Measurements from ENCODE around the gene MYPOP.
"Not testable (repeated sequence)": the region's sequence is repeated elsewhere in the genome, so short reads cannot be mapped to it uniquely, and the experiment has no call there.

MYPOP gene

DNA sequence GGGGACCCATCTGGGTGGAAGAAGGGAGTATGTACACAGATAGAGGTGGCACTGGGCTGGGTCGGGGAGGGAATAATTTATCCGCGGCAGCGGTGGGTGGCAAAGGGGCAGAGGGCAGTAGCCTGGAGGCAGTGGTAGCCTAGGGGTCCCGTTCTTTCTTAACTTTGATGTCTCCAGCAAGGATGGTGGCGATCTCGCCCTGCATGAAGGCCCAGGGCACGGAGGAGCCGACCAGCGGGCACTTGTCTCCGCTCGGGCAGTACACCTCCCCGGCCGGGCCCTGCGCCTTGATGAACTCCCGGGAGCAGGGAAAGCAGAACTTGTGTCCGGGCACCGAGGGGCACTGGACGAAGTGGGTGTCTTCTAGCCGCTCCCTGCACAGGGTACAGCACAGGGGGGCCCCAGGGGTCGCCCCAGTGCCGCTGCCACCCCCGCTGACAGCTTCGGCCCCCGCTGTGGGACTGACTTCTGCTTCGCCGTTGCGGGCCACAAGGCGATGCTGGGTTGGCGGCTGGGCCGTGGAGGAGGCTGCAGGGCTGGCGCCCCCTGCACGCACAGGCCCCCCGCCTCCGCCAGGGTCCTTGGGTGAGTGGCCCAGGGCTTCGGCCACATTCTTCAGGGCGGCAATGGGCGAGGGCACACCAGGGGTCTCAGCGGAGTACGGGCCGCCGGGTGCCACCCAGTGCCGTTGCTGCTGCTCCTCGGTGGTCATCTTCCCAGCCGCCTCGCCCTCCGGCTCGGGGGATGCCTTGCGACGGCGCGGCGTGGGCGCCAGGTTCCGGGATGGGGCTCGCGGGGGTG is 18.3 kb downstream of the MYPOP start:
- DNase-seq (ENCODE audit: low read depth), result no peak

DNA sequence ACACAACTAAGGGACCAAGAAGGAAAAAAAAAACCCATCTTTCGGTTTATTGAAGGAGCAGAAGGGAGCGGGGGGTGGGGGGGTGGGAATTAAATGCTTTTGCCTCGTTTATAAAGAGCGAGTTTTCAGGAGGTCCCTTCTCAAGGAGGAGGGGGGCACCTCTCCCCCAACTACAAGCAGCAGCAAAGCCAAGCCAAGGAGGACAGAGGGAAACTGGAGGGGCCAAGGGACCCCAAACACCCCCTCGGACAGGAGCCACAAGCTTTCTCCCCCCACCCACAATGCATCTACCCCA is 18.9 kb downstream of the MYPOP start:
- DNase-seq (ENCODE audit: low read depth), result no peak

DNA sequence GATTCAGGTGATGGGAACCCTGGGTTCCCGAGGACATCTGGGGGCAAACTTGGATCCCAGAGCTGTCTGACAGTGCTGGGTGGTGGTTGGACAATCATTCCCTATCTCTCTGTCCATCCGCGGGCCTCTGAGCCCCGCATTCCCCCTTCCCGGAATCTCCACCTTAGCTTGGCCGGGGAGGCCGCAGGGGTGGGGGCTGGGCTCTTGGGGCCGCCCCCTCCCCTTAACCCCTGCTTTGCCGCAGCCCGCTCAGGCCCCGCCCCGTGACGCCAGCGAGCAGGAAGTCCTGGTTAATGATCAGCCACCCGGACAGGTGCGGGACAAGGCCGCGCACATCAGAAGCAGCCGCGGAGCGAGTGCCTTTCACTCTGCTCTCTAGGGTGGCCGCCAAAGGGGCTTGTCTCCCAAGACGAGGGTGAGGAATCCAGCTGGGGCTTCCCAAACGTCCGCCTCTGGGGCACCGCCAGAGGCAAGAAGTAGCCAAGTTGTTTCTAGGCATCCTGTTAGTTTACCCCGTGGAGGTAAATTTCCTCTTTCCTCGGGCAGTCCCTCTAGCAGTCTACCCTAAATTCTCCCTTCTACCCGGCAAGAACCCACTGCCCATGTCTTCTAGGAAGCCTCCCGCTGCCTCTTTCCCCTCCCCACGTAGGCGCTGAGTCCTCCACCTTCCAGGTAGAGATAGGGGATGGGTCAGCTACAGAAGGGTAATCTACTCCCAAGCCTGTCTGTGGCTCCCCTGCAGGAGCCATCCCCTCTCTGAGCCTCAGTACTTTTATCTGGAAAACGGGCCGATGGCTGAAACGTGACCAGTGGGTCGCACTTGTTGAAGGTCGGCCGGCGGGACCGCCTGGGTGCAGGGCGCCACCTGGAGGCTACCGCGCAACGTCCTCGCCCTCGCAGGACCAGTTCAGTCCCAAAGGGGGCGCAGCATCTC is 19.5 kb downstream of the MYPOP start:
- no peak for DNase-seq (ENCODE audit: low read depth)

DNA sequence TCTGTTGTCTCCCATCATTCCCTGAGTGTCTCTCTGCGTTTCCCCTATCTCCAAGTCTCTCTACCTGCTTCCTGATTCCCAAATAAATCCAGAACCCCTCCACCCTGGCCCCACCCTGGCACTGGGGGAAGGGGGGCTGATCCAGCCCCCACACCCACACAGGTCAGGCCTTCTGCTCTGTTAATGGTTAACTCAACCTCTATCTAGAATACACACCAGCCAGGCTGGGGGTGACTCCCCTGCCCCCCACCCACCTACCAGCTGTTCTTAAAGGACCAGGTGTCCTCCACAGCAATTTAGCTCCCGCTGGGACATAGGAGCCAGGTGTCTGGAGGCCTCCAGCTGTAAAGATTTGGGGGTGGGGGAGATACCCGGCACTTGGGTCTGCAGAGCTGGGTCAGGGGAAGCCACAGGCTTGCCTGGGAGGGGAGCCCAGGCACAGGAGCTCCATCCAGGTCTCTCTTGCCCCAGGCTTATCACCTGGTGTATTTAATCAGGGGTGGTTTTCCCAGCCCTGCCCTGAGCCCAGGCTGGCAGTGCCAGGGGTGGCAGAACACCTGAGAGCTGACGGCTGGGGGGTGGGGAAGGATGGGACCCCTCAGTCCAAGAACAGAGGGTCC is 20.4 kb downstream of the MYPOP start:
- no peak for DNase-seq (ENCODE audit: low read depth)

DNA sequence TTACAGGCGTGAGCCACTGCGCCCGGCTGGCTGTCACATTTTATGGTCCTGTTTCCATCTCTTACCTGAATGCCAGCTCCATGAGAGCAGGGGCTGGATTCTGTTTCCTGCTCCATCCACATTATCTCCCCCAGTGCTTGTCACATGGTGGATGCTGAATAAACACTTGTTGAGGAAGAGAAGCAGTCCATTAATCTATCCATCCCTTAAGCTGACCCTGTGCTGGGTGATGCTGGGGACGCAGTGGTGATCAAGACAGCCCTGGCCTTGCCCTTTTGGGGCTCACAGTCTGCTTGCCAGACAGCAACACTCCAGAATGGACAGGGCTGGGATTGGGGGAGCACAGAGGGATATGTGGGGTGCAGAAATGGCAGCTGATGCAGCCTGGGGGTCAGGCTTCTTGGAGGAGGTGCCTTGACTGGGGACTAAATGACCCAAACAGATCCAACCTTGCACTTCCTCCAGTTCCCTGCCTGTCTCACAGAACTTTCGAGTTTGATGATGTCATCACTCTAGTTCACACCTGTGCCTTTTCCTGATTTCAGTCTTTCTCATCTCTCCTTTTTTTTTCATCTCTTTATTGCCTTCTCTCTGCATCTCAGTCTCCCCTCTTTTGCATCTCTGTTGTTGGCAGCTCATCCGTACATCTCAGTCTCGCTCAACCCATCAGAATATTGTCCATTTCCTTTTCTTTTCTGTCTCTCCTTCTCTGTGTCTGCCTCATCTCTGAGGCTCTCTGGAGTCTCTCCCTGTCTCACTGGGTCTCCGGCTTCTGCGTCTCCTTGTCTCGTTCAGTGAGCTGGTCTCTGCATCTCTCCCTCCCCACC is 21.1 kb downstream of the MYPOP start:
- DNase-seq (ENCODE audit: low read depth), result no peak

DNA sequence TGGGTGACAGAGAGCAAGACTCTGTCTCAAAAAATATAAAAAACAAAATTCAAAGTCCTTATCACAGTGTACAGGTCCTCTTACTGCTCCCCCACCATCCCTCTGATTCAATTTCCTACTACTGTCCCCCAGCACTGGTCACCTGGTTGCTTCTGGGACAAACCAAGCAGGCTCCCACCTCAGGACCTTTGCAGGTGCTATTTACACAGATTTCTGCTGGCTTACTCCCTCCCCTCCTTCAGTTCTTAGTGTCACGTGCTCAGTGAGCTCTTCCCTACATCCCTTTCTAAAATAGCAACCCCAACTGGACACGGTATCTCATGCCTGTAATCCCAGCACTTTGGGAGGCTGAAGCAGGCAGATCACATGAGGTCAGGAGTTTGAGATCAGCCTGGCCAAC is 22.4 kb downstream of the MYPOP start:
- no peak for DNase-seq (ENCODE audit: low read depth)

DNA sequence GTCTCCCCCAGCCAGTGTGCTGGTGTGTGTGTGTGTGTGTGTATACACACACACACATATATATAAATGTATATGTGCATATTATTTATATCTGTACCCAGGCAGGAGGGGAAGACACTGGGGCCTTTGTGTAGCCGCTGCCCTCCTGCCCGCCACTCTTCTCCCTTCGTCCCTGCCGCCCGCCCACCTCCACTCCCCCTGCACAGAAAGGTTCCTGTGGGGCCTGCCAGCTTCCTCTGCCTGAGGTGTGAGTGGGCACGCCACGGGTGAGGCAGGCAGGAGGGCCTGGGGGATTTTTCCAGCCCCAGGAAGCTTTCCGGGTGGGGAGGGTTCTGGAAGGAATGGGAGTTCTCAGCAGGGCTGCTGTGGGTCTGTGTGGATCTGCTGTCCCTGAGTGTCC is 23.4 kb downstream of the MYPOP start:
- DNase-seq (ENCODE audit: low read depth), result no peak

DNA sequence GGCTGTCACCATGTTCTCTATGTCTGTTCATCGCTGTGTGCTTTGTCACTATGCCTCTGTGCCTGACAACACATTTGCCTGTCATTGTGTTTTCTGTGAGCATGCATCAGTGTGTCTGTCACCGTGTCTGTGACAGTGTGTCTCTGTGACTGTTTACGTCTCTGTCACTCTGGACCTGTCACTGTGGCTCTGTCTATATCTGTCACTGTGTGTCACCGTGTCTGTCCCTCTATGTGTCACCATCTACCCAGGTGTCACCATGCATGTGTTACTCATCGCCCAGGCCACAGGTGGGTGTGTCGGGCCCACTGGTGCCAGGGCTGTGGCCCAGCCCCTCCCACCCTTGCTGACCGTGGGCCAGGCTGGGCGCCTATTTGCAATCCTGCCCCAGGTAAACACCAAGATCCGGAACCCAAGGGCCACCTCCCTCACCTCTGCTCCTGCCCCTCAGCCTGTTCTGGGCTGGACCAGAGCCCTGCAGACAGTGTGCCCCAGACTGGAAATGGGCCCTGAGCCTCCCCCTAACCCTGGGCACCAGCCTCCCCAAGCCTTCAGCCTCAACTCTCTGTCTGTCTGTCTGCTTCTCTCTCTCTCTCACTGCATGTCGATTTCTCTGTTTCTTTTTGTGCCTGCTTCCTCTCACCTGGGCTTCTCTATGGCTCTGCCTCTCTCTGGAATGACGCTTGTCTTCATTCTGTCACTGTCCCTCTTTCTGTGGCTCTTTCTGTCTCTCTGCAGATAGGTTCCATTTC is 24.2 kb downstream of the MYPOP start:
- DNase-seq (ENCODE audit: low read depth), result no peak

DNA sequence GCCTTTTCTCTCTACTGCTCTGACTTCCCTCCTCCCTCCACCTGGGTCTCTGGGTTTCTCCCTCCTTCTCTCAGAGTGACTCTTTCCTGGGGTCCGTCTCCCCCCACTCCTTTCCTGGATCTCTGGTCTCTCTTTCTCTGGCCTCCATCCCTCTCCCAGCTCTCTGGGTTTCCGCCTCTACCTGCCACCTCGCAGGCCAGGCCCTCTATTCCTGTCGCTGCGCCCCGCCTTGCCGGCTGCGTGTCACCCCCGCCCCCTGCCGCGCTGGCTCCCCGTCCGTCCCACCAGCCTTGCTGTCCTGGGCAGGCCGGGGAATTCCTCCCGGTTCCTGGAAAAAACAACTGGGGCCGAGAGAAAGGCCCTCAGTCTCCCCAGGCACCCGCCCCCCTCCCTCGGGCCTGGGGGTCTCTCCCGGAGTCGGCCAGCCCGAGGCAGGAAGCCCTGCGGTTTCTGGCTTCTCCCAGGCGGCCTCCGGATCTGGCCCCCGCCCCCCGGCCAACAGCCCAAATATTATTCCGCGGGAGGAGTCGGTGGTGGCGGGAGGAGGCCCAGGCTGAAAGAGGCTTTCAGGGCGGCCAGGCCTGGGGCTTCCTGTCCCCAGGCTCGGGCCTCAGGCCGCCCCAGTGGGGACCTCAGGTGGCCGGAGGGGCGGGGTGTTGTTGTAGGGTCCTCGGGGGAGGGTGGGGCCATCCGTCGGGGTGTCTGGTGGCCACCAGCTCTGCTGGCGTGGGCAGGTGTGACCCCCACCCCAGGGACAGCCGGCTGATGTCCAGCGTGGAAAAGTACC is 25.8 kb downstream of the MYPOP start:
- DNase-seq (ENCODE audit: low read depth), result no peak

DNA sequence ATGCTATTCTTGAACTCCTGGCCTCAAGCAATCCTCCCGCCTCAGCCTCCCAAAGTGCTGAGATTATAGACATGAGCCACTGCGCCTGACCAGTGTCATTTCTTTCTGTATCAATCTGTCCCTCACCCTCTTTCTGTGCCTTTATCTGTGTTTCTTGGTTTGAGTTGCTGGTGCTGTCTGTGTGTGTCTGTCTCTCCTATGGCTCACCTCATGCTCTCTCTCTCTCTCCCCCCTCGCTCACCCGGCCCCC is 26.3 kb downstream of the MYPOP start:
- no peak for DNase-seq (ENCODE audit: low read depth)

DNA sequence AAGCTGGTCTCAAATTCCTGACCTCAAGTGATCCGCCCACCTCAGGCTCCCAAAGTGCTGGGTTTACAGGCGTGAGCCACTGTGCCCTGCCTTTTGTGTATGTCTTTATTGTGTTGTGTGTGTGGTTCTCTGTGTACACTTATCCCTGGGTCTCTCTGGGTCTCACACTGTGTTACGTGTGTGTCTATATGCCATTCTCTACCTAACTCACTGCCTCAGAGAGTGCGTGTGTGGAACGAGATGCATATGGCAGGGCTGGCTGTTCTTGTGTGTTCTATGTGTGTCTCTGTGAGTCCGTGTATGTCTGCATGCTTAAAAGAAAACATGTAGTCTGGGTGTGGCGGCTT is 27.8 kb downstream of the MYPOP start:
- DNase-seq (ENCODE audit: low read depth), result no peak

DNA sequence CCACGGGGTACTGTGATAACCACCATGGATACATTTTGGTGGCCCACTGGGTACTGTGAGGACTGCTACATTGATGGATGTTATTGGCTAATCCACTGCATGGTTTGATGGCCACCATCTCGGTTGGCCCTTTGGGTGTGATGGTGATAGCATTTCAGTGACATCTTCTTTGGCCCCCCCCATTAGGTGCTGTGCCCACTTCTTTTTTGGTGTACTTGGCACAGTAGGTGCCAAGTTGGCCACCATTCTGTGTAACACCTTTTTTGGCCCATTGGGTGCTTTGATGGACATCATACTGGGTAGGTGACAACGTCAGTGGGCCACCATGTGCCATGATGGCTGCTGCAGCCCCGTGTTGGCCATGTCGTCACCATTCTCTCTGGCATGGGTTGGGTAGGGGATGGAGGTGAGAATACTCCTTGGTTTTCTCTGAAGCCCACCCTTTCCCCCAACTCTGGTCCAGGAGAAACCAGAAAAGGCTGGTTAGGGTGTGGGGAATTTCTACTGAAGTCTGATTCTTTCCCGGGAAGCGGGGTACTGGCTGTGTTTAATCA is 29.1 kb downstream of the MYPOP start:
- DNase-seq (ENCODE audit: low read depth), result no peak

DNA sequence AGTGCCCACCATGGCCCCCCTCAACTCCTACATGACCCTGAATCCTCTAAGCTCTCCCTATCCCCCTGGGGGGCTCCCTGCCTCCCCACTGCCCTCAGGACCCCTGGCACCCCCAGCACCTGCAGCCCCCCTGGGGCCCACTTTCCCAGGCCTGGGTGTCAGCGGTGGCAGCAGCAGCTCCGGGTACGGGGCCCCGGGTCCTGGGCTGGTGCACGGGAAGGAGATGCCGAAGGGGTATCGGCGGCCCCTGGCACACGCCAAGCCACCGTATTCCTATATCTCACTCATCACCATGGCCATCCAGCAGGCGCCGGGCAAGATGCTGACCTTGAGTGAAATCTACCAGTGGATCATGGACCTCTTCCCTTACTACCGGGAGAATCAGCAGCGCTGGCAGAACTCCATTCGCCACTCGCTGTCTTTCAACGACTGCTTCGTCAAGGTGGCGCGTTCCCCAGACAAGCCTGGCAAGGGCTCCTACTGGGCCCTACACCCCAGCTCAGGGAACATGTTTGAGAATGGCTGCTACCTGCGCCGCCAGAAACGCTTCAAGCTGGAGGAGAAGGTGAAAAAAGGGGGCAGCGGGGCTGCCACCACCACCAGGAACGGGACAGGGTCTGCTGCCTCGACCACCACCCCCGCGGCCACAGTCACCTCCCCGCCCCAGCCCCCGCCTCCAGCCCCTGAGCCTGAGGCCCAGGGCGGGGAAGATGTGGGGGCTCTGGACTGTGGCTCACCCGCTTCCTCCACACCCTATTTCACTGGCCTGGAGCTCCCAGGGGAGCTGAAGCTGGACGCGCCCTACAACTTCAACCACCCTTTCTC is 30.1 kb downstream of the MYPOP start:
- no peak for DNase-seq (ENCODE audit: low read depth)

DNA sequence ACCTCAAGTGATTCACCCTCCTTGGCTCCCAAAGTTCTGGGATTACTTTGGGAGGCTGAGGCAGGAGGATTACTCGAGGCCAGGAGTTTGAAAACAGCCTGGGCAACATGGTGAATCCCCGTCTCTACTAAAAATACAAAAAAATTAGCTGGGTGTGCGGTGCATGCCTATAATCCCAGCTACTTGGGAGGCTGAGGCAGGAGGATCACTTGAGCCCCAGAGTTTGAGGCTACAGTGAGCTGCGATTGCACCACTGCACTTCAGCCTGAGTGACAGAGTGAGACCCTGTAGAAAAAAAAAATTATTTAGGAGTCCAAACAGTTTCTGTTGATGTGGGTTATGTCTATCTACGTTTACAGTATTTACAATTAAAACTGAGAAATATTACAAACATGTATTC is 31.6 kb downstream of the MYPOP start:
- no peak for DNase-seq (ENCODE audit: low read depth)

DNA sequence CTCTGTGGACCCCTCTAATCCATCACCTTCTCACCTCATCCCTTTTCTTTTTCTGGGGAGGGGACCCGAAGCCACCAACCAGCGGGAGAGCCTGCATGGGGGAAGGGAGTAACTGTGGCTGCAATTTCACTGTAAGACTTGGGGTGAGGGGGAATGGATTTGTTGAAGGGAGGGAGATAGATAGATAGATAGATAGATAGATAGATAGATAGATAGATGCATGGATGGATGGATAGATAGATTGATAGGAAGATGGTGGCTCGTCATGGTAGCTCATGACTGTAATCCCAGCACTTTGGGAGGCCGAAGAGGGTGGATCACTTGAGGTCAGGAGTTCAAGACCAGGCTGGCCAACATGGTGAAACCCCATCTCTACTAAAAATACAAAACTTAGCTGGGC is 35.2 kb downstream of the MYPOP start:
- DNase-seq (ENCODE audit: low read depth), result not testable (repeated sequence)

DNA sequence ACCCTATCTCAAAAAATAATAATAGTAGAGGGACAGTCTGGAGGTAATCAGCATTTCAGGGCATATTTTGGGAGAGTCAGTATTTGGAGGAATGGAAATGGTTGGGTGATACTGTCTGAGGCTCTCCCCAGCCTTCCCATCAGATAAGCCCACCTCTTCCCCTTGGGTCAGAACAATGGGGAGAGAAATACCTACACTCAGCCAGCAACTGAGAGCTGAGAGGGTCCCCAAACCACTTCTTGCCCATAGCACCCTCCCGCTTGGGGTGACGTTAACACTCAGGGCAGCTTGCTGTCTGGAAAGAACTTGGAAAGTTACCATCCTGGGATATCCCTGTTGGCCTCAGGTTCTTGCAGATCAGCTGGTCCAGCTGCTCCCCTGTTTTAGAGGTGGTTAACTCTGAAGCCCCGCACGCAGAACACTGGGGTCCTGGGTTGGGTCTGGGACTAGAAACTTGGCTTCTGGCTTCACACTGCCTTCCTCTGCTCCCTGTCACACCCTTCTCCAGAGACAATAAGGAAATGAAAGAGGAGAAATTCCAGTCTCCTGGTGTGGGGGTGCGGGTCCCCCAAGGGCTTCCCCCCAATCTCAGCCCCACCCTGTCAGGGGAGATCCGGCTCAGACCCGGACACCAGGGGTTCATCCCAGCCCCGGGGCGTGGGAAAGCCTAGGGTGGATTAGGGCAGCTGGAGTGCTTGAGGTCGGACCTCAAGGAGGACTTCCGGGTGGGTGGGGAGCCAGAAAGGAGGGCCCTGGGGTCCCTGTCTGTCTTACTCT is 35.8 kb downstream of the MYPOP start:
- no peak for DNase-seq (ENCODE audit: low read depth)

DNA sequence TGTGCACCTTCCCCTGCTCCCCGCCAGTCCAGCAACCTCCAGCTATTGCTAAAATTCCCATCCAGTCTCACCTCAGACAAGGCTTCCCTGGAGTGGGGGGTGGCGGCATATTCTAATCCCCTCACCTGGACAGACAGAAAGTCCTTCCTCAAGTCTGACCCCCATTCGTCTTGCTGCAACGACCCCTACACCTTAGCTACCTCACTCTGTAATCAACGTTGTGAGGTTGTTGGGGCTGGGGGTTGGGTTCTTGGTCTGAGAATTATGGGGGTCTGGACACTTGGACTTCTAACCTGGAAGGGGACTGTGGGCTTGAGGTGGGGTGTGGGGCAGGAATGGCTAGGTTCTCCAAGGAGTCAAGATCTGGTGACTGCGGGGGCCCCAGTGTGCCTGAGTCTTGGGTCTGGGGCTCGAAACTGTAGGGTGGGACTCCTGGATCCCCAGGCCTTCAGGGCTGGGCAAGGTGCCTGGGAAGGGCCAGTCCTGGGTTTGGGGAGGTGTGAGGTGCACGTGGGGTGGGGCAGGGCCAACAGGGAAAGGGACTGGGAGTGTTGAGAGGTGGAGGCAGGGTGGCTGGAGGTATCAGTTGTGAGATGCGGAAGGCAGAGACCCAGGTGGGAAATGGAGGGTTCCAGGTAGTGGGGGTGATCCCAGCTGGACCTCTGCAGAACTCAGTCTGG is 37.0 kb downstream of the MYPOP start:
- no peak for DNase-seq (ENCODE audit: low read depth)

DNA sequence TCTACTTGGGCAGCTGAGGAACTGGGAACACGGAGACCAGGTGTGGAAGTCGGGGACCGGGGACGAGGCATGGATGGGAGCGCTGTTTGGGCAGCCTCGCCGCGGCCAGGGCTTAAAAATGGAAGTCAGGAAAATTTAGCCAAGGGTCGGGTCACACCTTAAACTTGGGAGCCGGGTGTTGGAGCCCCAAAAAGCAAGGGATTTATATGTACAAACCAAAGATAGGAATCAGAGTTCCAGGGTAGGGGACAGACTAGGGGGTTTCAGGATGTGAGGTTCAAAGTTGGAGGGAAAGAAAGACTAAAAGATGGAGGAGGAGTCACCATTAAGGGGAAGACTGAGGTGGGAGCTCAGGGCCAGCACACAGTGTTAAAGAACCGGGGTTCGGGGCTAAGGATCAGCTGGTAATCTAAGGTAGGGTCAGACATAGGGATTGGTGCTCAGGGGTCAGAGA is 37.8 kb downstream of the MYPOP start:
- no peak for DNase-seq (ENCODE audit: low read depth)

All from HS-27A (cell line).